Mucosa of descending colon (tissue), 3 donors: ENCODE data around the gene HELZ. TPM values are rescaled to one million over a fixed set of nuclear protein-coding genes. Genes with fewer than 3 reads are reported as not detected.

Experiments
- ATAC-seq: fragments of 200-7000 bp; cut with Tn5 transposase; one replicate; pipeline ENCODE4 v1.9.1; 2020; ENCODE audit warnings: mild to moderate bottlenecking, moderate library complexity
- DNase-seq, 3 donors: peaks; one replicate each; pipeline ENCODE4 v3.0.0-alpha.2; 2020
- H3K36me3 ChIP-seq: fragments of 200-600 bp; one replicate; pipeline ENCODE4 v1.8.0; 2021; ENCODE audit warnings: low read depth, mild to moderate bottlenecking
- H3K4me1 ChIP-seq: fragments of 200-600 bp; one replicate; pipeline ENCODE4 v1.8.0; 2021; ENCODE audit warnings: low read depth, mild to moderate bottlenecking
- H3K4me3 ChIP-seq: fragments of 200-600 bp; one replicate; pipeline ENCODE4 v1.8.0; 2021; ENCODE audit warnings: mild to moderate bottlenecking
- H3K9me3 ChIP-seq: fragments of 200-600 bp; one replicate; pipeline ENCODE4 v1.8.0; 2021; ENCODE audit warnings: mild to moderate bottlenecking
- CTCF ChIP-seq: fragments of 200-600 bp; IDR thresholded peaks from one replicate; pipeline ENCODE4 v1.8.0; 2022; ENCODE audit warnings: antibody characterized with exemption, mild to moderate bottlenecking
- intact Hi-C, 2 donors: fragments of 100-400 bp; cut with DNase I in 1 of 2; cut with micrococcal nuclease in 1 of 2; formaldehyde crosslinking; loops; one replicate each; pipeline versions ENCODE4 v1.11.0 to v1.11.1; 2022; cut with DNase I, micrococcal nuclease
- total RNA-seq, 3 donors: library from RNA; stranded (reverse); fragmentation: NEBNext Ultra II Directional in 2 of 3; extraction: Animal tissue kit (Norgen Biotek cat#: 25700) in 2 of 3; gene quantifications; one replicate each; pipeline versions ENCODE4 v1.2.1 to v1.2.4, GENCODE V29; 2021 to 2023
- donor health status: DM: no; HTN: no; CAD: no; lungs with moderate emphysema.
- donor health status: DM: no; HTN: no; CAD: no.
- donor health status: DM: no; HTN: yes; CAD: no.

The HELZ gene
- total RNA-seq, 3 donors from 2014 or later, result 43.2 to 65.3 (median 43.3) TPM

DNA sequence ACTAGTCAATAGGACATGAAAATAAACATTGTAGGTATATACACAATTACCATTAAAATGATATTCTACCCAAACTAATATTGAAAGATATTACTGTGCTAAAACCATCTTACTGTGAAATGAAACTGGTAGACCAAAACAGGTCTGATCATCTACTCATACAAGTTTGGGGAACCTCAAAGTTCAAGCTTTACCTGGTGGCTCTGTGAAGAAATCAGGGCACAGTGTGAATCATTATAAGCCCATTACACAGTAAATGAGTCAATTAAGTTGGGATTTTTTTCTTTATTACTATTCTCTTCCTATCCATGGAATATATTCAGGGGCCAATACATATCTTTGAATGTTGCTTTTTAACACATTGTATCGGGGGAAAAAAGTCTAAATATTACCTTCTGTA, 57.1 kb downstream of the HELZ start:
- intact Hi-C loops, result no loop called here
- no peak for ATAC-seq

GRCh38 chr17:67186782-67187181, 58.2 kb downstream of the HELZ start:
- Histone ChIP-seq H3K9me3 (no peaks in the 10 kb centered on the region), H3K36me3 (no peaks in the 10 kb centered on the region), H3K4me3 (no peak overlapping the region), H3K4me1 (no peaks in the 10 kb centered on the region)
- intact Hi-C loops, result no loop called here
- no peak for TF ChIP-seq CTCF
- no peak for ATAC-seq
- no peak for DNase-seq

More for the DNA sequence above, 57.1 kb downstream of the HELZ start:
- Histone ChIP-seq H3K9me3 (no peaks in the 10 kb centered on the region), H3K4me1 (no peaks in the 10 kb centered on the region), H3K4me3 (no peak overlapping the region), H3K36me3 (no peaks in the 10 kb centered on the region)
- no peak for DNase-seq
- no peak for TF ChIP-seq CTCF

GRCh38 chr17:67183531-67183930, 61.5 kb downstream of the HELZ start:
- no peak for TF ChIP-seq CTCF
- intact Hi-C loops, result no loop called here
- Histone ChIP-seq H3K36me3 (no peaks in the 10 kb centered on the region), H3K9me3 (no peaks in the 10 kb centered on the region), H3K4me3 (no peak overlapping the region), H3K4me1 (no peaks in the 10 kb centered on the region)
- DNase-seq (no peak), ATAC-seq (no peak)

- Histone ChIP-seq H3K4me1 (no peaks in the 10 kb centered on the region), H3K9me3 (no peaks in the 10 kb centered on the region), H3K4me3 (no peak overlapping the region), H3K36me3 (no peaks in the 10 kb centered on the region)
- intact Hi-C loops, result no loop called here
- TF ChIP-seq CTCF, result no peak
- no peak for ATAC-seq
- no peak for DNase-seq
Measured at GRCh38 chr17:67181825-67182224, 63.2 kb downstream of the HELZ start.

DNA sequence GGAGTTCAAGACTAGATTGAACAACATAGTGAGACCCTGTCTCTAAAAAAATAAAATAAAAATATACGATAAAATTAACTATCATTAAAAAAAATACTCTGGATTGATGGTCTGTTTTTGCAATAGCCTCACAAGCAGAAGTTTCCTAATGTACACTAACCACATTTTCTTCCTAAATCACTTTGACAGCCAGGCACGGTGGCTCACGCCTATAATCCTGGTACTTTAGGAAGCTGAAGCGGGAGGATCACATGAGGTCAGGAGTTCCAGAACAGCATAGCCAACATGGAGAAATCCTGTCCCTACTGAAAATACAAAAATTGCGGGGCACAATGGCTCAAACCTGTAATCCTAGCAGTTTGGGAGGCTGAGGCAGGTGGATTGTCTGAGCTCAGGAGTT, 64.7 kb downstream of the HELZ start:
- no peak overlapping the region for H3K4me3 ChIP-seq
- no peaks in the 10 kb centered on the region for H3K4me1 ChIP-seq
- no peaks in the 10 kb centered on the region for H3K9me3 ChIP-seq
- DNase-seq (no peak), ATAC-seq (no peak)
- no peak for TF ChIP-seq CTCF
- H3K36me3 ChIP-seq, result no peaks in the 10 kb centered on the region
- intact Hi-C loops, result no loop called here

DNA sequence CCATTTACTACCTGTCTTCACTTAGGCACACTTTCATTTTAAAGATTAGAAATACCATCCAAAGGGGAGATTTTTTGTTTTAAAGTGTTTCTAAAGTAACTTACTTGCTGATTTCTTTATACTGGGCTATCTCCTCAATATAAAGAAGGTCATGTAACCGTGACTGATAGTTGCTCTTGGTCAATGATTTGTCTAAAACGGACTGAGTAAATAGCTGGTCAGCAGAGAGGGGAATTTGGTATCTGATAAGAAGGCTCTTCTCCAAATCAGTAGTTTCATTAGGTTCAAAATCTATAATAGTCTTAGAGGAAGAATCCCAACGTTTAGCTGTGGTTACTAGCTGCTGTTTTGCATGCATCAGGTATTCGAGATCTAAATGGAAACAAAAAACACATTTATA, 66.4 kb downstream of the HELZ start:
- ATAC-seq (no peak), DNase-seq (no peak)
- Histone ChIP-seq H3K4me1 (no peaks in the 10 kb centered on the region), H3K9me3 (no peaks in the 10 kb centered on the region), H3K36me3 (no peaks in the 10 kb centered on the region), H3K4me3 (no peak overlapping the region)
- no peak for TF ChIP-seq CTCF
- intact Hi-C loops, result no loop called here
